Upper lobe of left lung (tissue), 6 donors: ENCODE data around the gene KNSTRN. TPM values are rescaled to one million over a fixed set of nuclear protein-coding genes. Genes with fewer than 3 reads are reported as not detected.

ENCODE experiments used
- ATAC-seq, 2 donors: fragments of 200-7000 bp; cut with Tn5 transposase; one replicate each; pipeline ENCODE4 v1.9.1; 2022; ENCODE audit warnings: mild to moderate bottlenecking in 2 of 2, moderate library complexity in 2 of 2; ENCODE audit not compliant: low FRiP score in 2 of 2
- DNase-seq, 2 donors: peaks; one replicate each; pipeline ENCODE4 v3.0.0-alpha.2; 2019 to 2020
- H3K27ac ChIP-seq, 4 donors: fragments of 200-600 bp; sonication (generic); one replicate each; pipeline ENCODE4 v1.5.1; 2016 to 2019
- H3K27me3 ChIP-seq, 4 donors: fragments of 200-600 bp; sonication (generic); one replicate each; pipeline ENCODE4 v1.5.1; 2017 to 2019
- H3K36me3 ChIP-seq, 4 donors: fragments of 200-600 bp; sonication (generic); one replicate each; pipeline ENCODE4 v1.5.1; 2016 to 2019
- H3K4me1 ChIP-seq, 4 donors: fragments of 200-600 bp; sonication (generic); one replicate each; pipeline ENCODE4 v1.5.1; 2018 to 2019
- H3K4me3 ChIP-seq, 4 donors: fragments of 200-600 bp; sonication (generic); one replicate each; pipeline ENCODE4 v1.5.1; 2017 to 2019; ENCODE audit warnings: mild to moderate bottlenecking in 2 of 4, moderate library complexity in 1 of 4
- H3K9me3 ChIP-seq, 4 donors: fragments of 200-600 bp; sonication (generic); one replicate each; pipeline ENCODE4 v1.5.1; 2018 to 2019
- EP300 ChIP-seq, 4 donors: sonication (generic); formaldehyde crosslinking; IDR thresholded peaks; one replicate each; pipeline ENCODE4 v1.5.1; 2017; ENCODE audit warnings: antibody characterized with exemption in 4 of 4, control low read depth in 2 of 4
- POLR2A ChIP-seq, 4 donors: fragments of 450-650 bp; IDR thresholded peaks; one replicate each; pipeline ENCODE4 v1.5.1; 2016 to 2017; ENCODE audit warnings: antibody characterized with exemption in 4 of 4, mild to moderate bottlenecking in 2 of 4
- POLR2AphosphoS5 ChIP-seq, 2 donors: sonication (generic); formaldehyde crosslinking; IDR thresholded peaks; one replicate each; pipeline ENCODE4 v1.5.1; 2017; ENCODE audit warnings: antibody characterized with exemption in 2 of 2
- WGBS, 2 donors: methylation state at CpG; one replicate each; pipeline ENCODE4 v1.1.5; 2017 to 2018; 5-methylcytosine and 5-hydroxymethylcytosine counted together
- total RNA-seq, 6 donors: library from RNA; depleted of rRNA in 4 of 6; stranded (reverse); fragments of >200 nt in 4 of 6; gene quantifications; one replicate each; pipeline versions ENCODE4 v1.1.0 to v1.2.1, GENCODE V29; 2016 to 2021
- TF ChIP-seq, protein P1 (sequence below), 6 experiments: fragments of 450-650 bp in 4 of 6; fragments of 200-600 bp in 2 of 6; sonication (generic) in 2 of 6; IDR thresholded peaks; one replicate each; pipeline ENCODE4 v1.5.1; 2016 to 2019; ENCODE audit warnings: antibody characterized with exemption in 6 of 6
- donor health status: DM: no; HTN: no; CAD: no; lungs with moderate emphysema.
- donor health status: DM: no; HTN: yes; CAD: no; lungs with severe emphysema.

The KNSTRN gene
- total RNA-seq, 6 donors from 2014 or later: 10.6 to 27.6 (median 17.3) TPM

DNA sequence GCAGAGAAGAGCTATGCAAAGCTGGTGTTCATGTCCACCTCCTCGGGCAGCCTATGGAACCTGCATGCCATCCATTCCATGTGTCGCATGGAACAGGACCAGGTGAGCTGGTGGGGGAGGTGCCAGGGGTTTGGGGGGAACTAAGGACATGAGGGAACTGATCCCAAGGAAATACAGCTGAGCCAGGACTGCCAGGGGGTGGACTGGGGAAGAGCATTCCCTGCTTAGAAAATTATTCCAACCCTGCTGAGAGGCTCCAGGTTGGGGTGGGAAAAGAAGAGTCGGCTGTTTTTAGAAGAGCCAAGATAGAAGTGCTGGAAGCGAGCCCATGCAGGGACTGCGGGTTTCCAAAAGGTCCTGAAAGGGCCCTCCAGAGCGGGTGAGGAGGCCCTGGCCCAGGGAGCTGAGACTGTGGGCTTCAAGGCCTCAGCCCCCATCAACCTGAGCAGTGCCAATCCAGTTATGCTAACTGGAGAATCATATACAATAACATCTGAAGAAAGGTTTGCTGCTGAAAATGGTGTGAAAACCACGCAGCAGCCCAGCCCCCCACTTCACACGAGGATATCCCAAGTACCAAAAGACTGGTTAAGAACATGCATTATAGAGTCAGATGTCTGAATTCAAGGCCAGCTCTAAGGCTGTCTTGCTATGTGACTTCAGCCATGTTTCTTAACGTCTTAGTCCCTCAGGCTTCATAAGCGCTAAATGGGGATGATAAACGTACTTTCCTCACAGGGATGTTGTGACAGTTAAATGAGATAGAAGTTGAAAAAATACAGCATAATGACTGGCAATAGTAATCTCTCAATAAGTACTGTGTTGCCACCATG, 16.7 kb upstream of the KNSTRN start:
- Histone ChIP-seq H3K27me3 (no peaks in the 10 kb centered on the region), H3K4me3 (no peak overlapping the region), H3K9me3 (no peaks in the 10 kb centered on the region), H3K36me3 (no peaks in the 10 kb centered on the region), H3K27ac (no peak overlapping the region), H3K4me1 (peaks cover 13 to 17% (median 14%) of the 10 kb centered on the region in 4 donors)
- ATAC-seq (no peak), DNase-seq (no peak)
- TF ChIP-seq, protein P1, sequence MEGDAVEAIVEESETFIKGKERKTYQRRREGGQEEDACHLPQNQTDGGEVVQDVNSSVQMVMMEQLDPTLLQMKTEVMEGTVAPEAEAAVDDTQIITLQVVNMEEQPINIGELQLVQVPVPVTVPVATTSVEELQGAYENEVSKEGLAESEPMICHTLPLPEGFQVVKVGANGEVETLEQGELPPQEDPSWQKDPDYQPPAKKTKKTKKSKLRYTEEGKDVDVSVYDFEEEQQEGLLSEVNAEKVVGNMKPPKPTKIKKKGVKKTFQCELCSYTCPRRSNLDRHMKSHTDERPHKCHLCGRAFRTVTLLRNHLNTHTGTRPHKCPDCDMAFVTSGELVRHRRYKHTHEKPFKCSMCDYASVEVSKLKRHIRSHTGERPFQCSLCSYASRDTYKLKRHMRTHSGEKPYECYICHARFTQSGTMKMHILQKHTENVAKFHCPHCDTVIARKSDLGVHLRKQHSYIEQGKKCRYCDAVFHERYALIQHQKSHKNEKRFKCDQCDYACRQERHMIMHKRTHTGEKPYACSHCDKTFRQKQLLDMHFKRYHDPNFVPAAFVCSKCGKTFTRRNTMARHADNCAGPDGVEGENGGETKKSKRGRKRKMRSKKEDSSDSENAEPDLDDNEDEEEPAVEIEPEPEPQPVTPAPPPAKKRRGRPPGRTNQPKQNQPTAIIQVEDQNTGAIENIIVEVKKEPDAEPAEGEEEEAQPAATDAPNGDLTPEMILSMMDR (IDR thresholded peaks at IDR 0.05): no peak
- TF ChIP-seq POLR2A (IDR thresholded peaks at IDR 0.05) (no peak), POLR2AphosphoS5 (IDR thresholded peaks at IDR 0.05) (no peak), EP300 (IDR thresholded peaks at IDR 0.05) (no peak)
- whole genome bisulfite sequencing, 2 donors: 85 to 87% methylated on average over 11 of the region's 11 CpGs

DNA sequence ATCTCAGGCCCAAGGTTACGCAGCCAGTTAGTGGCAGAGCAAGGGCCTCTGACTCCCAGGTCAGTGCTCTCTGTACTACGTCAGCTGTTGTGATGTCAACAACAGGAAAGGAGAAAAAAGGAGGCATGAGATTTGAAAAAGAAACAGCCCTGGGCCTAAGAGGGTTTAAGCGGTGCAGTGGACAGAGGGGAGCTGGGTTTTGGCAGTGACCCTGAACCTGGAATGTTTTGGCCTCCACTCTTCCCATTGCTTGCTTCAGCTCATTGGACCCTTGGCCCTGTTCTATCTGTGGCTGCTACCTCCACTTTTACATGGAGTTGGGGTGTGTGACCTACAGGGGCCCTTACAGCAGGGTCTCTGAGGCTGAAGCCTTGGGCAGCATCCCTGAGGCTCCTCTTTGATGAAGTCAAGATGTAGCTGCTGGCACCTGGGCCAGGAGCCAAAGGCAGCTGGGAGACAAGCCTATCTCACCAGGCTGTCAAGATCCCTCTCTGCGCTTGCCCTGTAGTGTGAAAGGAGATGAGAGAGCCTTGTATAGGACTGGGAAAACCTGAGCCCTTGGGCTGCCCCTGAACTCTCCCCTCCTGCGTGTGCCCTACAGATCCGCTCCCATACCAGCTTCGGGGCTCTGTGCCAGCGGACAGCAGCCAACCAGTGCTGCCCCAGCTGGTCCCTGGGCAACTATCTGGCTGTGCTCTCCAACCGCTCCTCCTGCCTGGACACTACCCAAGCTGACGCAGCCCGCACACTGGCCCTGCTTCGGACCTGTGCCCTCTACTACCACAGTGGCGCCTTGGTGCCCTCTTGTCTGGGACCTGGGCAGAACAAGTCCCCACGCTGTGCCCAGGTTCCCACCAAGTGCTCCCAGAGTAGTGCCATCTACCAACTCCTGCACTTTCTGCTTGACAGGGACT, 15.8 kb upstream of the KNSTRN start:
- Histone ChIP-seq H3K27me3 (no peaks in the 10 kb centered on the region), H3K9me3 (no peaks in the 10 kb centered on the region), H3K4me1 (peaks cover 13 to 17% (median 14%) of the 10 kb centered on the region in 4 donors), H3K4me3 (no peak overlapping the region), H3K27ac (peak overlapping the region in 2 of 4 donors; percentile 71 to 73), H3K36me3 (no peaks in the 10 kb centered on the region)
- no peak for ATAC-seq
- peak in 1 of 2 donors; percentile 52 for DNase-seq
- WGBS, 2 donors: 90 to 97% methylated on average over 4 to 14 of the region's 14 CpGs
- no peak for TF ChIP-seq POLR2AphosphoS5 (IDR thresholded peaks at IDR 0.05)
- no peak for TF ChIP-seq POLR2A (IDR thresholded peaks at IDR 0.05)
- TF ChIP-seq EP300 (IDR thresholded peaks at IDR 0.05): no peak
- TF ChIP-seq, protein P1 (IDR thresholded peaks at IDR 0.05): no peak

DNA sequence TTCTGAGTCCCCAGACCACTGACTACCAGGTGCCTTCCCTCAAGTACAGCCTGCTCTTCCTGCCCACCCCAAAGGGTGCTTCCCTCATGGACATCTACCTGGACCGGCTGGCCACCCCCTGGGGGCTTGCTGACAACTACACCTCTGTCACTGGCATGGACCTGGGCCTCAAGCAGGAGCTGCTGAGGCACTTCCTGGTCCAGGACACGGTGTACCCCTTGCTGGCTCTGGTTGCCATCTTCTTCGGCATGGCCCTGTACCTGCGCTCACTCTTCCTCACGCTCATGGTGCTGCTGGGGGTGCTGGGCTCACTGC, 15.2 kb upstream of the KNSTRN start:
- H3K4me3 ChIP-seq: peak overlapping the region in 3 of 4 donors; percentile 38 to 53 (median 52)
- 74 to 81% methylated on average over 5 of the region's 5 CpGs for WGBS, 2 donors
- H3K9me3 ChIP-seq: no peaks in the 10 kb centered on the region
- no peaks in the 10 kb centered on the region for H3K27me3 ChIP-seq
- H3K27ac ChIP-seq: peak overlapping the region in 2 of 4 donors; percentile 71 to 73
- TF ChIP-seq, protein P1 (IDR thresholded peaks at IDR 0.05): no peak
- no peak for TF ChIP-seq POLR2AphosphoS5 (IDR thresholded peaks at IDR 0.05)
- peaks cover 13 to 19% (median 14%) of the 10 kb centered on the region in 4 donors for H3K4me1 ChIP-seq
- H3K36me3 ChIP-seq: no peaks in the 10 kb centered on the region
- DNase-seq: no peak
- ATAC-seq: no peak

DNA sequence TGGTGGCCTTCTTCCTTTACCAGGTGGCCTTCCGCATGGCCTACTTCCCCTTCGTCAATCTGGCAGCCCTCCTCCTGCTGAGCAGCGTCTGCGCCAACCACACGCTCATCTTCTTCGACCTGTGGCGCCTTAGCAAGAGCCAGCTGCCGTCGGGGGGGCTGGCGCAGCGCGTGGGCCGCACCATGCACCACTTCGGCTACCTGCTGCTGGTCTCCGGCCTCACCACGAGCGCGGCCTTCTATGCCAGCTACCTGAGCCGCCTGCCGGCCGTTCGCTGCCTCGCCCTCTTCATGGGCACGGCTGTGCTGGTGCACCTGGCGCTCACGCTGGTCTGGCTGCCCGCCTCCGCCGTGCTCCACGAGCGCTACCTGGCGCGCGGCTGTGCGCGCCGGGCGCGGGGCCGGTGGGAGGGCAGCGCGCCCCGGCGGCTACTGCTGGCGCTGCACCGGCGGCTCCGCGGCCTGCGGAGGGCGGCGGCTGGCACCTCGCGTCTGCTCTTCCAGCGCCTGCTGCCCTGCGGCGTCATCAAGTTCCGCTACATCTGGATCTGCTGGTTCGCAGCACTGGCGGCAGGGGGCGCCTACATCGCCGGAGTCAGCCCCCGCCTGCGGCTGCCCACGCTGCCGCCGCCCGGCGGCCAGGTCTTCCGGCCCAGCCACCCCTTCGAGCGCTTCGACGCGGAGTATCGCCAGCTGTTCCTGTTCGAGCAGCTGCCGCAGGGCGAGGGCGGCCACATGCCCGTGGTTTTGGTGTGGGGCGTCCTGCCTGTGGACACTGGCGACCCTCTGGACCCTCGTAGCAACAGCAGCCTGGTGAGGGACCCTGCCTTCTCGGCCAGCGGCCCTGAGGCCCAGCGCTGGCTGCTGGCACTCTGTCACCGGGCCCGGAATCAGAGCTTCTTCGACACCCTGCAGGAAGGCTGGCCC, 14.6 kb upstream of the KNSTRN start:
- H3K4me3 ChIP-seq: peak overlapping the region in 3 of 4 donors; percentile 38 to 53 (median 52)
- peak; percentile 91 to 93 for ATAC-seq
- H3K9me3 ChIP-seq: no peaks in the 10 kb centered on the region
- 9 to 13% methylated on average over 10 to 12 of the region's 91 CpGs for whole genome bisulfite sequencing, 2 donors
- peak overlapping the region in 3 of 4 donors; percentile 50 to 73 (median 71) for H3K27ac ChIP-seq
- H3K36me3 ChIP-seq: no peaks in the 10 kb centered on the region
- H3K27me3 ChIP-seq: no peaks in the 10 kb centered on the region
- TF ChIP-seq EP300 (IDR thresholded peaks at IDR 0.05) (no peak), POLR2AphosphoS5 (IDR thresholded peaks at IDR 0.05) (peak in 1 of 2 donors; percentile 21)
- TF ChIP-seq, protein P1 (IDR thresholded peaks at IDR 0.05): peak; percentile 93 to 100 (median 100)
- peaks cover 14 to 22% (median 18%) of the 10 kb centered on the region in 4 donors for H3K4me1 ChIP-seq
- DNase-seq: peak; percentile 95 to 97
